Natural killer cell (primary cell): ENCODE data around the gene KNDC1. TPM values are rescaled to one million over a fixed set of nuclear protein-coding genes. Genes with fewer than 3 reads are reported as not detected.

Experiments used
- ATAC-seq, 3 donors: fragments of 150-1000 bp in 2 of 3; fragments of 200-7000 bp in 1 of 3; cut with Tn5 transposase; 1 replicate in 1 of 3; 2 replicates in 2 of 3; pipeline ENCODE4 v1.10.0; 2021; ENCODE audit warnings: mild to moderate bottlenecking in 2 of 3, moderate library complexity in 2 of 3
- DNase-seq, 2 donors: peaks; one replicate each; pipeline versions ENCODE4 v3.0.0 to v3.0.0-alpha.2; 2013 to 2021; ENCODE audit warnings: mixed read lengths in 1 of 2
- H3K27ac ChIP-seq: one replicate; pipeline ENCODE4 v1.5.1; 2013; ENCODE audit warnings: mild to moderate bottlenecking, low read length
- H3K27me3 ChIP-seq: one replicate; pipeline ENCODE4 v1.6.1; 2013; ENCODE audit warnings: low read length; ENCODE audit not compliant: control insufficient read depth, insufficient read depth
- H3K36me3 ChIP-seq: one replicate; pipeline ENCODE4 v1.6.1; 2013; ENCODE audit warnings: low read length; ENCODE audit not compliant: control insufficient read depth, insufficient read depth
- H3K4me1 ChIP-seq: one replicate; pipeline ENCODE4 v1.6.1; 2013; ENCODE audit warnings: low read length; ENCODE audit not compliant: control insufficient read depth, insufficient read depth
- H3K4me3 ChIP-seq: one replicate; pipeline ENCODE4 v1.5.1; 2013; ENCODE audit warnings: low read length
- H3K9me3 ChIP-seq: one replicate; pipeline ENCODE4 v1.6.1; 2013; ENCODE audit warnings: low read length; ENCODE audit not compliant: control insufficient read depth, insufficient read depth
- H3K27ac Mint-ChIP-seq, 2 donors: one replicate each; pipeline ENCODE4 v1.8.0; 2022; ENCODE audit warnings: mild to moderate bottlenecking in 2 of 2, mixed read lengths in 2 of 2, moderate library complexity in 1 of 2
- H3K27me3 Mint-ChIP-seq, 2 donors: one replicate each; pipeline ENCODE4 v1.8.0; 2022; ENCODE audit warnings: low read depth in 2 of 2, mixed read lengths in 2 of 2
- H3K36me3 Mint-ChIP-seq: one replicate; pipeline ENCODE4 v1.8.0; 2022; ENCODE audit warnings: mixed read lengths
- H3K4me1 Mint-ChIP-seq, 2 donors: one replicate each; pipeline ENCODE4 v1.8.0; 2022; ENCODE audit warnings: mixed read lengths in 2 of 2
- H3K4me3 Mint-ChIP-seq: one replicate; pipeline ENCODE4 v1.8.0; 2022; ENCODE audit warnings: mild to moderate bottlenecking, moderate library complexity, mixed read lengths
- H3K9me3 Mint-ChIP-seq, 2 donors: one replicate each; pipeline ENCODE4 v1.8.0; 2022; ENCODE audit warnings: mixed read lengths in 2 of 2
- CTCF ChIP-seq: fragments of 200-600 bp; IDR thresholded peaks from one replicate; pipeline ENCODE4 v1.8.0; 2022; ENCODE audit warnings: antibody characterized with exemption
- WGBS: methylation state at CpG from one replicate; pipeline ENCODE4 v1.1.7; 2013; ENCODE audit warnings: missing lambda C conversion rate; ENCODE audit not compliant: insufficient coverage; 5-methylcytosine and 5-hydroxymethylcytosine counted together
- intact Hi-C: fragments of 100-400 bp; cut with micrococcal nuclease; formaldehyde crosslinking; loops from one replicate; pipeline ENCODE4 v1.14.2; 2022
- total RNA-seq, 4 donors: library from RNA; stranded (reverse); fragments of 120-200 nt in 1 of 4; gene quantifications; one replicate each; pipeline versions ENCODE4 v1.2.3 to v1.2.4, GENCODE V29; 2013 to 2022

The KNDC1 gene
- total RNA-seq, 3 donors from 2014 or later (not counting 1 experiment from before 2014, with no cell fraction given): 2.1 to 5.9 TPM; not detected in 1

GRCh38 chr10:133157662-133158436 is 2.2 kb upstream of the KNDC1 start:
- no peaks in the 10 kb centered on the region for H3K4me1 Mint-ChIP-seq
- WGBS: 90% methylated on average over 34 of the region's 34 CpGs
- H3K4me3 Mint-ChIP-seq: peak overlapping the region; percentile 14

DNA sequence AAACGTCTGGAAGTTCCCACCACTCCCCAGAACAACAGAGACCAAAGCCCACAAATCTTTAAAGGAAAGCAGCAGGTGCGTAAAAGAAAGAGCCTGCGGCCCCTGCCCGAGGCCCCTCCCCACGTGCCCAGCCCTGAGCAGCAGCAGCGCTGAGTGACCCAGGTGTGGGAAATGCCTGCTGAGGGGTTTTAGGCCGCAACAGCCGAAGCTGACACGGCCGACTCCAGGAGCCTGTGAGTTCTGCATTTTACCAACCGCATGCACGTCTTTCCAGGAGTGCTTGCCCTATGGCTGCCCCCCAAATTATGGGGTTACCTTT is 1.6 kb upstream of the KNDC1 start:
- TF ChIP-seq CTCF: no peak
- no peak overlapping the region for H3K4me3 ChIP-seq
- no peak for DNase-seq
- peaks cover 14% of the 10 kb centered on the region for H3K27me3 ChIP-seq
- no peaks in the 10 kb centered on the region for H3K9me3 Mint-ChIP-seq
- peaks cover 11 to 12% of the 10 kb centered on the region in 2 donors for H3K27me3 Mint-ChIP-seq
- no peak overlapping the region for H3K27ac ChIP-seq
- H3K4me3 Mint-ChIP-seq: no peak overlapping the region
- no peaks in the 10 kb centered on the region for H3K36me3 Mint-ChIP-seq
- no peak overlapping the region for H3K27ac Mint-ChIP-seq
- WGBS: 57% methylated on average over 12 of the region's 12 CpGs
- H3K4me1 Mint-ChIP-seq: no peaks in the 10 kb centered on the region
- intact Hi-C loops: no loop called here
- H3K36me3 ChIP-seq: no peaks in the 10 kb centered on the region
- peaks cover 12% of the 10 kb centered on the region for H3K4me1 ChIP-seq
- H3K9me3 ChIP-seq: no peaks in the 10 kb centered on the region
- no peak for ATAC-seq

More at GRCh38 chr10:133157662-133158436, 2.2 kb upstream of the KNDC1 start:
- ATAC-seq (no peak), DNase-seq (no peak)
- no peak overlapping the region for H3K27ac Mint-ChIP-seq
- Histone ChIP-seq H3K27me3 (peaks cover 14% of the 10 kb centered on the region), H3K4me1 (peaks cover 12% of the 10 kb centered on the region), H3K4me3 (no peak overlapping the region), H3K36me3 (no peaks in the 10 kb centered on the region), H3K27ac (no peak overlapping the region), H3K9me3 (no peaks in the 10 kb centered on the region)
- H3K9me3 Mint-ChIP-seq: no peaks in the 10 kb centered on the region
- no peak for TF ChIP-seq CTCF
- intact Hi-C loops: no loop called here
- H3K27me3 Mint-ChIP-seq: peaks cover 7 to 9% of the 10 kb centered on the region in 2 donors
- H3K36me3 Mint-ChIP-seq: no peaks in the 10 kb centered on the region

- ATAC-seq (no peak), DNase-seq (peak in 1 of 2 donors; percentile 15)
- no peaks in the 10 kb centered on the region for H3K36me3 ChIP-seq
- Mint-ChIP-seq H3K27ac (no peak overlapping the region), H3K4me1 (no peaks in the 10 kb centered on the region), H3K4me3 (peak overlapping the region; percentile 4), H3K27me3 (peaks cover 11 to 12% of the 10 kb centered on the region in 2 donors), H3K9me3 (no peaks in the 10 kb centered on the region), H3K36me3 (no peaks in the 10 kb centered on the region)
- H3K9me3 ChIP-seq: no peaks in the 10 kb centered on the region
- H3K4me1 ChIP-seq: peaks cover 12% of the 10 kb centered on the region
- no peak for TF ChIP-seq CTCF
- intact Hi-C loops: no loop called here
- no peak overlapping the region for H3K4me3 ChIP-seq
- WGBS: 67% methylated on average over 23 of the region's 23 CpGs
- peaks cover 14% of the 10 kb centered on the region for H3K27me3 ChIP-seq
- H3K27ac ChIP-seq: no peak overlapping the region
These were observed 1.0 kb upstream of the KNDC1 start for GRCh38 chr10:133158756-133159610.
